RPMI7951 (cell line): ENCODE measurements around the gene PFN4. TPM values are rescaled to one million over a fixed set of nuclear protein-coding genes. Genes with fewer than 3 reads are reported as not detected.
"Not testable (repeated sequence)": the region's sequence is repeated elsewhere in the genome, so short reads cannot be mapped to it uniquely, and the experiment has no call there.

Source experiments
- DNase-seq: peaks from one replicate; pipeline ENCODE4 v3.0.0-alpha.2; 2012; ENCODE audit warnings: low read depth
- total RNA-seq: library from RNA; depleted of rRNA; stranded (reverse); fragments of >200 nt; shearing (Covaris generic); gene quantifications from 2 replicates; pipeline ENCODE4 v1.2.3, GENCODE V29; 2014

Gene PFN4
- total RNA-seq, 1 experiment from 2014 or later = 3.4 TPM

GRCh38 chr2:24111407-24111901 is 11.7 kb downstream of the PFN4 start:
- peak; percentile 20 for DNase-seq

- DNase-seq = peak; percentile 38
Measured at GRCh38 chr2:24110660-24111303, 12.4 kb downstream of the PFN4 start.

DNA sequence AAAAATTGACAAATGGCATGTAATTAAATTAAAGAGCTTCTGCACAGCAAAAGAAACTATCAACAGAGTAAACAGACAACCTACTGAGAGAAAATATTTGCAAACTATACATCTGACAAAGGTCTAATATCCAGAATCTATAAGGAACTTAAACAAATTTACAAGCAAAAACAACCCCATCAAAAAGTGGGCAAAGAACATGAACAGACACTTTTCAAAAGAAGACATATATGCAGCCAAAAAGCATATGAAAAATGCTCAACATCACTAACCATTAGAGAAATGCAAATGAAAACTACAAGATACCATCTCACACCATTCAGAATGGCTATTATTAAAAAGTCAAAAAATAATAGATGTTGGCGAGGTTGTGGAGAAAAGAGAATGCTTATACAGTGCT is 13.7 kb downstream of the PFN4 start:
- DNase-seq = not testable (repeated sequence)

- DNase-seq = no peak
Measured at GRCh38 chr2:24107336-24107735, 15.8 kb downstream of the PFN4 start.

DNA sequence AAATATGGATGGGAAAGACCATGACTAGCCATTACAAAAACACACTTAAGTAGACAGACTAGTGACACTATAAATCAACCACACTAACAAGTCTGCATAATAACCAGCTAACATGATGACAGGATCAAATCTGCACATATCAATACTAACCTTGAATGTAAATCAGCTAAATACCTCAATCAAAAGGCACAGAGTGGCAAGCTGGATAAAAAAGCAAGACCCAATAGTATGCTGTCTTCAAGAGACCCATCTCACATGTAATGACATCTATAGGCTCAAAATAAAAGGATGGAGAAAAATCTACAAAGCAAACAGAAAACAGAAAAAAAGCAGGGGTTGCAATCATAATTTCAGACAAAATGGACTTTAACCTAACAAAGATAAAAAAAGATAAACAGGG is 16.3 kb downstream of the PFN4 start:
- DNase-seq = no peak

- DNase-seq = no peak
Measured at GRCh38 chr2:24105816-24106215, 17.3 kb downstream of the PFN4 start.

GRCh38 chr2:24104906-24105305 is 18.2 kb downstream of the PFN4 start:
- no peak for DNase-seq

GRCh38 chr2:24104110-24104650 is 19.0 kb downstream of the PFN4 start:
- DNase-seq = no peak

- DNase-seq = no peak
Measured at GRCh38 chr2:24102677-24103076, 20.5 kb downstream of the PFN4 start.

DNA sequence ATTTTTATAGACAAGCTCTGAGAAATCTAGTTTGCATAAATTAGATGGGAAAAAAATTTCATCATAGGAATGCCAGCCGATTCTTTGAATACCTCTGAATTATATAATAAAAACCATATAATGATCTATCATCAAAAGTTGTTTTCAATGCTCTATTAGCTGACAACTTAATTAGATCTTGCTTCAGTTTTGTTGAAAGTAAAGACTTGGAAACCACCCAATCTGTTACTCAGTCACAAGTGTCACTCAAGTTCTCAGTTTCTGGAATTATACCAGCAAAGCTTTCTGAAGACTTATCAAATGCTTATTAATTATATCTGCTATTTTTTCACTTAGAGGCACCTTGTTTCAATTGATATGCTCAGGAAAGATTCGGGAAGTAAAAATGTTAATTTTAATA is 21.1 kb downstream of the PFN4 start:
- DNase-seq = no peak

DNA sequence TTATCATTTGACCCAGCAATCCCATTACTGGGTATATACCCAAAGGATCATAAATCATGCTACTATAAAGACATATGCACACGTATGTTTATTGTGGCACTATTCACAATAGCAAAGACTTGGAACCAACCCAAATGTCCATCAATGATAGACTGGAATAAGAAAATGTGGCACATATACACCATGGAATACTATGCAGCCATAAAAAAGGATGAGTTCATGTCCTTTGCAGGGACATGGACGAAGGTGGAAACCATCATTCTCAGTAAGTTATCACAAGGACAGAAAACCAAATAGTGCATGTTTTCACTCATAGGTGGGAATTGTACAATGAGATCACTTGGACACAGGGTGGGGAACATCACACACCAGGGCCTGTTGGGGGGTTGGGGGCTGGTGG is 22.4 kb downstream of the PFN4 start:
- not testable (repeated sequence) for DNase-seq

GRCh38 chr2:24095171-24095677 is 27.9 kb downstream of the PFN4 start:
- not testable (repeated sequence) for DNase-seq

DNA sequence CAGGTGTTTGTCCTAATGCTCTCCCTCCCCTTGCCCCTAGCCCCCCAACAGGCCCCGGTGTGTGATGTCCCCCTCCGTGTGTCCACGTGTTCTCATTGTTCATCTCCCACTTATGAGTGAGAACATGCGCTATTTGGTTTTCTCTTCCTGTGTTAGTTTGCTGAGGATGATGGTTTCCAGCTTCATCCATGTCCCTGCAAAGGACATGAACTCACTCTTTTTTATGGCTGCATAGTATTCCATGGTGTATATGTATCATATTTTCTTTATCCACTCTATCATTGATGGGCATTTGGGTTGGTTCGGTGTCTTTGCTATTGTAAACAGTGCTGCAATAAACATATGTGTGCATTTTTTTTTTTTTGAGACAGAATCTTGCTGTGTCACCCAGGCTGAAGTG is 29.9 kb downstream of the PFN4 start:
- DNase-seq = not testable (repeated sequence)

GRCh38 chr2:24088821-24089359 is 34.2 kb downstream of the PFN4 start:
- no peak for DNase-seq

DNA sequence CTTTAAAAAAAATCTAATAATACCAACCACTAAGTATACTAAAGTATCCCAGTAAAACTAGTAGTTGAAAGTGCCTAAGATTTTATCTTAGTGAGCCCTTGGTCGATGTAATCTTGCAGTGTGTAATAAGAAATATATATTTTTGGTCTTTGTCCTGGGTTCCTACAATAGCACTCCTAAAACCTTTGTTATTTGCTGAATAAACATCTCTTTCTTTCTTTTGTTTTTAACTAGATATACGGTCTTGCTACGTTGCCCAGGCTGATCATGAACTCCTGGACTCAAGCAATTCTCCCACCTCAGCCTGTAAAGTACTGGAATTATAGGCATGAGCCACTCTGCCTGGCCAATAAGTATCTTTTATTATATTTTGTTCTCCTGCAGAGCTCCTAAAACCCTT is 36.1 kb downstream of the PFN4 start:
- DNase-seq = no peak

- no peak for DNase-seq
Measured at GRCh38 chr2:24086241-24086640, 36.9 kb downstream of the PFN4 start.

- no peak for DNase-seq
Measured at GRCh38 chr2:24085200-24085489, 38.0 kb downstream of the PFN4 start.

- DNase-seq = peak; percentile 90
Measured at GRCh38 chr2:24084386-24085199, 38.5 kb downstream of the PFN4 start, which contains the start of gene TP53I3. Gene TP53I3, minus strand, starts transcription at chr2:24084834. Its CDS starts 508 bp downstream, at chr2:24084326.

GRCh38 chr2:24083567-24084385 is 39.4 kb downstream of the PFN4 start:
- DNase-seq = peak; percentile 89

- no peak for DNase-seq
Measured at GRCh38 chr2:24082787-24083566, 40.2 kb downstream of the PFN4 start.

DNA sequence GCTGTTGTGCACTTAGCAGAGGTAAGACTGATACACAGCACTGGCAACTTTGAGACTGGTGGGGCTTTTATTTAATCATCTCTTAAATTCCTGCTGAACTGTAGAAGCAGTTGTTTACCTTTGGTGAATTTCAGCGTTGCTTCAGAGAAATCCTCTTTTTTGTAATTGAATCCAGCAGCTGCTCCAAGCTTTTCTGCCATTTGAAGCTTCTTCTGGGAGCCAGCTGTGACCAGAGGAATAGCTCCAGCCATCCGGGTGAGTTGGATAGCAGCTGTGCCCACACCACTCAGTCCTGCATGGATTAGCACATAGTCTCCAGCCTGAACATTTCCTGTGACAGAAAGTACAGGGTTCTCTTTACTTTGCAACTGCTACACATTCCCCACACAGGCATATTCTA is 42.4 kb downstream of the PFN4 start:
- DNase-seq = no peak
